ENCODE data around the gene AUTS2. TPM values are rescaled to one million over a fixed set of nuclear protein-coding genes. Genes with fewer than 3 reads are reported as not detected.

The AUTS2 gene
- total and polyA plus RNA-seq, 11 donors = 3.4 to 14.0 (median 7.3) TPM

- WGBS, 4 donors = 89 to 98% (median 93%) methylated on average over 2 of the region's 2 CpGs
- Histone ChIP-seq H3K4me1 (peaks cover 0 to 8% (median 0%) of the 10 kb centered on the region in 12 donors), H3K36me3 (no peaks in the 10 kb centered on the region), H3K4me3 (no peak overlapping the region), H3K27me3 (no peaks in the 10 kb centered on the region), H3K27ac (no peak overlapping the region), H3K9me3 (no peaks in the 10 kb centered on the region)
- intact Hi-C loops (cut with DNase I) = no loop called here
- ATAC-seq (no peak), DNase-seq (no peak)
- TF ChIP-seq POLR2A (IDR thresholded peaks at IDR 0.05) (no peak), CTCF (IDR thresholded peaks at IDR 0.05) (no peak)
Observed at GRCh38 chr7:70349031-70349430, 750.8 kb downstream of the AUTS2 start.

GRCh38 chr7:70349819-70350218, 751.5 kb downstream of the AUTS2 start:
- DNase-seq = no peak
- ATAC-seq = peak; percentile 69 to 90 (median 88)
- Histone ChIP-seq H3K27ac (no peak overlapping the region), H3K4me3 (no peak overlapping the region), H3K27me3 (no peaks in the 10 kb centered on the region), H3K4me1 (peaks cover 0 to 8% (median 0%) of the 10 kb centered on the region in 12 donors), H3K9me3 (no peaks in the 10 kb centered on the region), H3K36me3 (no peaks in the 10 kb centered on the region)
- WGBS, 4 donors = 38 to 62% (median 56%) methylated on average over 1 of the region's 1 CpG
- no peak for TF ChIP-seq POLR2A (IDR thresholded peaks at IDR 0.05)
- no peak for TF ChIP-seq CTCF (IDR thresholded peaks at IDR 0.05)
- intact Hi-C loops (cut with DNase I) = no loop called here

DNA sequence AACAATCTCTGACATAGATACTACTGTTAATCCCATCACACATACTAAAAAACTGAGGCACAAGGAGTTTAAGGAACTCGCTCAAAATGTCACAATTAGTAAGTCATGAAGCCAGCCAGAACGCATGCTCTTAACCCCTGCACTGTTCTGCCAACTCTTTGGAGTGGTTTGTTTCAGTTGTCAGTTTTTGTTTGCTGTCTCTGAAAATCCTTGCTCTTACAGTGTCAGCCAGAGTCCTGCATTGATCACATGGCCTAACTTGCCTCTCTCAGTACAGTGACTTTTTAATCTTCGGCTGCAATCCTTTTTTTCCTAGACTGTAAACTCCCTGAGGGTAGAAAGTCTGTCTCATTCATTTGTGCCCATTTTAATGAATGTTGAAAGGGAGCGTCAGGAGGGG, 753.8 kb downstream of the AUTS2 start:
- 85 to 90% (median 87%) methylated on average over 4 of the region's 4 CpGs for WGBS, 4 donors

GRCh38 chr7:70352906-70353305, 754.6 kb downstream of the AUTS2 start:
- no peak for TF ChIP-seq CTCF (IDR thresholded peaks at IDR 0.05)
- TF ChIP-seq POLR2A (IDR thresholded peaks at IDR 0.05) = no peak
- ATAC-seq (no peak), DNase-seq (no peak)
- Histone ChIP-seq H3K4me3 (no peak overlapping the region), H3K9me3 (no peaks in the 10 kb centered on the region), H3K27ac (no peak overlapping the region), H3K4me1 (peaks cover 0 to 8% (median 0%) of the 10 kb centered on the region in 12 donors), H3K27me3 (no peaks in the 10 kb centered on the region), H3K36me3 (no peaks in the 10 kb centered on the region)
- intact Hi-C loops (cut with DNase I) = no loop called here
- 96 to 97% (median 96%) methylated on average over 2 of the region's 2 CpGs for WGBS, 4 donors

More for the DNA sequence above, 753.8 kb downstream of the AUTS2 start:
- TF ChIP-seq POLR2A (IDR thresholded peaks at IDR 0.05) (no peak), CTCF (IDR thresholded peaks at IDR 0.05) (no peak)
- no peak overlapping the region for H3K4me3 ChIP-seq
- intact Hi-C loops (cut with DNase I) = no loop called here
- ATAC-seq (no peak), DNase-seq (no peak)
- no peaks in the 10 kb centered on the region for H3K27me3 ChIP-seq
- no peaks in the 10 kb centered on the region for H3K9me3 ChIP-seq
- H3K4me1 ChIP-seq = peaks cover 0 to 8% (median 0%) of the 10 kb centered on the region in 12 donors
- no peak overlapping the region for H3K27ac ChIP-seq
- H3K36me3 ChIP-seq = no peaks in the 10 kb centered on the region
